Neural progenitor cell (in vitro differentiated cells): ENCODE results near the gene NTM. TPM values are rescaled to one million over a fixed set of nuclear protein-coding genes. Genes with fewer than 3 reads are reported as not detected.

Experiments used
- DNase-seq: peaks from one replicate; pipeline ENCODE4 v3.0.0-alpha.2; 2016; ENCODE audit warnings: low spot score
- H2AFZ ChIP-seq: fragments of 200-600 bp; sonication (generic); replicated peaks from 2 replicates; pipeline ENCODE4 v1.6.1; 2016; ENCODE audit warnings: antibody characterized with exemption
- H3F3A ChIP-seq: fragments of 200-600 bp; sonication (generic); 2 replicates; pipeline ENCODE4 v1.6.1; 2016; ENCODE audit warnings: antibody characterized with exemption, low read depth
- H3K27ac ChIP-seq: fragments of 200-600 bp; sonication (generic); 2 replicates; pipeline ENCODE4 v1.5.1; 2016; ENCODE audit warnings: mild to moderate bottlenecking
- H3K27me3 ChIP-seq: fragments of 200-600 bp; sonication (generic); 2 replicates; pipeline ENCODE4 v1.6.1; 2016; ENCODE audit warnings: mild to moderate bottlenecking, moderate library complexity
- H3K36me3 ChIP-seq: fragments of 200-600 bp; sonication (generic); 2 replicates; pipeline ENCODE4 v1.5.1; 2016
- H3K4me1 ChIP-seq: fragments of 200-600 bp; sonication (generic); 2 replicates; pipeline ENCODE4 v1.6.1; 2016; ENCODE audit warnings: mixed run types
- H3K4me2 ChIP-seq: fragments of 200-600 bp; sonication (generic); 2 replicates; pipeline ENCODE4 v1.6.1; 2016
- H3K4me3 ChIP-seq: fragments of 200-600 bp; sonication (generic); 2 replicates; pipeline ENCODE4 v1.5.1; 2016
- H3K79me2 ChIP-seq: fragments of 200-600 bp; sonication (generic); 2 replicates; pipeline ENCODE4 v1.6.1; 2016; ENCODE audit warnings: low read depth
- H3K9ac ChIP-seq: fragments of 200-600 bp; sonication (generic); 2 replicates; pipeline ENCODE4 v1.6.1; 2016
- H3K9me3 ChIP-seq: fragments of 200-600 bp; sonication (generic); 2 replicates; pipeline ENCODE4 v1.5.1; 2016; ENCODE audit warnings: low read depth
- H4K20me1 ChIP-seq: fragments of 200-600 bp; sonication (generic); 2 replicates; pipeline ENCODE4 v1.6.1; 2016; ENCODE audit warnings: low read depth
- H3K27ac Mint-ChIP-seq: 3 replicates; pipeline ENCODE4 v1.8.0; 2021; ENCODE audit warnings: mixed read lengths
- H3K27me3 Mint-ChIP-seq: 2 replicates; pipeline ENCODE4 v1.8.0; 2022; ENCODE audit warnings: low read depth, mild to moderate bottlenecking, inconsistent platforms, moderate library complexity, mixed read lengths; ENCODE audit not compliant: insufficient read depth
- H3K36me3 Mint-ChIP-seq: 3 replicates; pipeline ENCODE4 v1.8.0; 2021; ENCODE audit warnings: mixed read lengths
- H3K4me1 Mint-ChIP-seq: 3 replicates; pipeline ENCODE4 v1.8.0; 2021; ENCODE audit warnings: mixed read lengths
- H3K4me3 Mint-ChIP-seq: 3 replicates; pipeline ENCODE4 v1.8.0; 2021; ENCODE audit warnings: mild to moderate bottlenecking, moderate library complexity, mixed read lengths
- H3K9me3 Mint-ChIP-seq: 3 replicates; pipeline ENCODE4 v1.8.0; 2020; ENCODE audit warnings: mixed read lengths
- CTCF ChIP-seq: fragments of 200-600 bp; sonication (generic); IDR thresholded peaks from 2 replicates; pipeline ENCODE4 v1.5.1; 2017; ENCODE audit warnings: antibody characterized with exemption, mild to moderate bottlenecking
- EZH2 ChIP-seq: fragments of 200-600 bp; sonication (generic); IDR thresholded peaks from 2 replicates; pipeline ENCODE4 v1.6.1; 2017; ENCODE audit warnings: antibody characterized with exemption, mild to moderate bottlenecking, moderate library complexity
- EZH2phosphoT487 ChIP-seq: fragments of 200-600 bp; sonication (generic); IDR thresholded peaks from 2 replicates; pipeline ENCODE4 v1.6.1; 2017; ENCODE audit warnings: antibody characterized with exemption
- total RNA-seq: library from RNA; depleted of rRNA; stranded (reverse); fragments of >200 nt; gene quantifications from 2 replicates; pipeline ENCODE4 v1.2.3, GENCODE V29; 2015; ENCODE audit warnings: low replicate concordance

The NTM gene
- total RNA-seq, 1 donor from 2014 or later, result 4.3 TPM

GRCh38 chr11:132112846-132113245 is 742.4 kb downstream of the NTM start:
- Histone ChIP-seq H2AFZ (no peak overlapping the region), H3K4me2 (peak overlapping the region; percentile 43), H3K4me1 (peaks cover 32% of the 10 kb centered on the region), H3K9me3 (no peaks in the 10 kb centered on the region), H3K9ac (no peak overlapping the region), H3K27ac (peak overlapping the region; percentile 56), H4K20me1 (no peaks in the 10 kb centered on the region), H3K27me3 (no peaks in the 10 kb centered on the region), H3K36me3 (no peaks in the 10 kb centered on the region), H3K79me2 (no peaks in the 10 kb centered on the region), H3F3A (peaks cover 29% of the 10 kb centered on the region), H3K4me3 (no peak overlapping the region)
- Mint-ChIP-seq H3K4me1 (peaks cover 39% of the 10 kb centered on the region), H3K27ac (peak overlapping the region; percentile 65), H3K36me3 (no peaks in the 10 kb centered on the region), H3K27me3 (peaks cover 12% of the 10 kb centered on the region), H3K9me3 (no peaks in the 10 kb centered on the region), H3K4me3 (no peak overlapping the region)
- DNase-seq, result peak; percentile 37
- TF ChIP-seq CTCF, result no peak
- TF ChIP-seq EZH2, result no peak
- no peak for TF ChIP-seq EZH2phosphoT487

GRCh38 chr11:132114185-132114584 is 743.8 kb downstream of the NTM start:
- Histone ChIP-seq H3K4me3 (no peak overlapping the region), H3K27me3 (no peaks in the 10 kb centered on the region), H3K36me3 (no peaks in the 10 kb centered on the region), H3K27ac (no peak overlapping the region), H3K9me3 (no peaks in the 10 kb centered on the region), H3K4me1 (peaks cover 32% of the 10 kb centered on the region), H3K79me2 (no peaks in the 10 kb centered on the region), H4K20me1 (no peaks in the 10 kb centered on the region), H3K9ac (no peak overlapping the region), H3K4me2 (no peak overlapping the region), H3F3A (peaks cover 29% of the 10 kb centered on the region), H2AFZ (peak overlapping the region; percentile 12)
- TF ChIP-seq EZH2phosphoT487 (no peak), CTCF (peak; percentile 68)
- H3K4me1 Mint-ChIP-seq, result peaks cover 39% of the 10 kb centered on the region
- peaks cover 10% of the 10 kb centered on the region for H3K27me3 Mint-ChIP-seq
- H3K36me3 Mint-ChIP-seq, result no peaks in the 10 kb centered on the region
- H3K4me3 Mint-ChIP-seq, result no peak overlapping the region
- peak; percentile 78 for DNase-seq
- H3K27ac Mint-ChIP-seq, result no peak overlapping the region
- no peaks in the 10 kb centered on the region for H3K9me3 Mint-ChIP-seq

GRCh38 chr11:132114743-132115142 is 744.3 kb downstream of the NTM start:
- H3K27ac Mint-ChIP-seq, result no peak overlapping the region

More at GRCh38 chr11:132114743-132115142, 744.3 kb downstream of the NTM start:
- Histone ChIP-seq H3K9me3 (no peaks in the 10 kb centered on the region), H3F3A (peaks cover 29% of the 10 kb centered on the region), H3K27ac (no peak overlapping the region), H3K79me2 (no peaks in the 10 kb centered on the region), H2AFZ (peak overlapping the region; percentile 12), H3K4me1 (peaks cover 32% of the 10 kb centered on the region), H4K20me1 (no peaks in the 10 kb centered on the region), H3K4me3 (no peak overlapping the region), H3K9ac (no peak overlapping the region), H3K4me2 (no peak overlapping the region), H3K27me3 (no peaks in the 10 kb centered on the region), H3K36me3 (no peaks in the 10 kb centered on the region)
- Mint-ChIP-seq H3K4me3 (no peak overlapping the region), H3K4me1 (peaks cover 39% of the 10 kb centered on the region), H3K27me3 (peaks cover 9% of the 10 kb centered on the region), H3K36me3 (no peaks in the 10 kb centered on the region), H3K9me3 (no peaks in the 10 kb centered on the region)
- TF ChIP-seq EZH2, result no peak
- no peak for TF ChIP-seq CTCF
- no peak for TF ChIP-seq EZH2phosphoT487
- no peak for DNase-seq
